Tongue (tissue), 3 donors: ENCODE results near the gene LTV1. TPM values are rescaled to one million over a fixed set of nuclear protein-coding genes. Genes with fewer than 3 reads are reported as not detected.

Experiments used
- DNase-seq: peaks from one replicate; pipeline ENCODE4 v3.0.0-alpha.2; 2015
- small RNA-seq: library from RNA; depleted of rRNA; stranded (forward); fragments of <200 nt; gene quantifications from one replicate; pipeline ENCODE3, GENCODE V24; 2014; ENCODE audit warnings: low replicate concordance
- total RNA-seq: library from RNA; depleted of rRNA; stranded (reverse); fragments of >200 nt; gene quantifications from one replicate; pipeline ENCODE4 v1.2.3, GENCODE V29; 2014

LTV1 gene
- total RNA-seq, 1 donor from 2014 or later, result 29.0 TPM

DNA sequence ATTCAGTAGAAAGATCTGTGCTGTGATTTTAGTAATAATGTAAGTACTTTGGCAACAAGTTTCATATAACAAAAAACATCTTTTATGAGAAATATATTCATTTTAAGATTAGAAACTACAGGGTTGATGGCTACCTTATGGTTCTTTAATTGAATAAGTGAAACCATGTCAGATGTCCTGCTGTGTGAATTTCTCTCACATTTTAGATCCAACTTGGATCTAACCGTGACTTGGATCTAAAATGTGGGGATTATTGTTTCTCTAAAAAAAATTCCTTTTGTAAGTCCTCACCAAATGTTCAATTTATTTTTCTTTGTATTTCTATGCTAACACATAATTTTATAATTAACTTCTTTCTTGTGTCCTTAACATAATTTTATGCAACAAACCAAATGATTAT lies 51.5 kb downstream of the LTV1 start:
- peak; percentile 72 for DNase-seq

DNA sequence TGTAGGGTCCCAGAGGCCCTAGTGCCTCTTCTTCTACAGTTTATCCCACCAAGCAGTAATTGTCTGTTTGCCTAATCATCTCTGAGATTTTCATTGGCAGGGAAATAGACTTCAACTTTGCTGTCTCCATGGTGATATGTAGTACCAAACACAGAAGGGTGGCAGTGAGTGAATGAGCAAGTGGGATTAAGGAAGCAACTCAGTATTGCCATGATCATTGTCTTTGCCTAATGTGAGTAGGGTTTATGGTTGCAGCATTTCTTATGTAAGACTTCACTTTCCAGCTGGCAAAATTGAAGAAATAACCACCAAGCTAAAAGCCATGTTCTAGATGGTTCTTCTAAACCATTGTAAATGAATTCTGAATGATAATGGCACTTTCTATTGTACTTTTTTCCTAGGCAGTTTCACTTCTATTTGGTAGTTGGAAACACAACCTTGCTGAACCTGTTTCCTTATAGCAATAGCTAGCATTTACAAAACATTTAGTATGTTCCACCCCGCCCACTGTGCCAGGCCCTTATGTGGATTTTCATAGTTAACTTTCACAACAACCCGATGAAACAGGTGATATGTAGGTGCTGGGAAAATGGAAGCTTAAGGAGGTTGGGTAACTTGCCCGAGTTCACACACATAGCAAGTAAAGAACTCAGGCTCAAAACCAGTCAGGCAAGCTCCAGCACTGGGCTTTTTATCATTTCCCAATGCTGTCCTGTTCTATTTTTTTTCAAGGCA lies 53.2 kb downstream of the LTV1 start:
- peak; percentile 61 for DNase-seq

DNA sequence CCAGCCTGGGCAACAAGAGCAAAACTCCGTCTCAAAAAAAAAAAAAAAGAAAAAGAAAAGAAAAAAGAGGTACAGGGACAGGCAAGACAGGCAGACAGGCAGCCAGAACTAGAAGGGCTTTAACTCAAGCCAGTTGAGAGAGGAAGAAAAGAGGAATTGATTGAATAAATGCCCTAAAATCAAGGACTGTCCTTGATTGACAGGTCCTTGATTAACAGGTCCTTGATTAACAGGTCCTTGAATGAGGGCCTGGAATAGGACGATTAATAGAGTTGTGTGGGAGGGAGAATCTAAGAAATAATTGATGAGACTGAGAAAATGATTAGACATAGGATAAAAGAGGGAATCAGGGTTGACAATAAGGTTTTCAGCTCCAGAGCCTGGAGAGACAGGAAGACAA lies 57.2 kb downstream of the LTV1 start:
- DNase-seq, result no peak

DNA sequence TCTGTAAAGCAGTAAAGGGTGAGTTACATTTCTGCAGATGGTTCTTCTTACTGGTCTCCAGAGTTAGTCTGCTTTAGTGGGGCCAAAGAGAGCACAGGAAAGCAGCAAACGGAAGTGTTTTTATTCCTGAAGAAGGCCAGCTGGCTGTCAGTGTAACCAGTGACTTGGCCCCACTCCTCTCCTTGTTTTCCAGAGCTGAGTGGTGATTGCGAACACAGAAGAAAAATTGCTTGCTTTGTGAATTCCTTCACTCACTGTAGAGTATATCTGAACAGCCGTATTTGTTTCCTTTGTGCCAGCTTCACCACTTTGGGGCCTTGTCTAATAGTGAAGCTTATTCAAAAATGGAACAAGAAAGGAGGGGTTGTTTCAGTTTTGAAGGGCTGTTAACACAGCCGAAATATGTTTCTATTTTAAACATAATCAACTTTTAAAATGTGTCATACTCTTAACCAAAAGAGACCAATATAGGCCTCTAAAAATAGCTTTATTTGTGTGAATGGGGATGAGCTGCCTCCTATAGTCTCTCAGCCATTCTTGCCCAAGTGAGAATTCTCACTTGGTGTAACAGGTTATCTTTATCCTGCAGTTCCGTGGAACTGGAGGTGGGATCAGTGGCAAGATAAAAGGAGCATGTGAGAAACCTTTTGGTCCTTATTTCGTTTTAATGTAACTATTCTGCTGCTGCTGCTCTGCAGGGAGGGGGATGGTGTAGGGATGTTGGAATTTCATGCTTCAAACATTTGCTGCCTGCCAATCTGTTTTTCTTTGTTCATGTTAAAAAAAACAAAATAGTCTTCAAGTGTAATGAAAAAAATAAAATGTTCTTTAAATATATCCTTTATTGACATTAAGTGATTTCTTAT lies 59.0 kb downstream of the LTV1 start:
- peak; percentile 94 for DNase-seq

DNA sequence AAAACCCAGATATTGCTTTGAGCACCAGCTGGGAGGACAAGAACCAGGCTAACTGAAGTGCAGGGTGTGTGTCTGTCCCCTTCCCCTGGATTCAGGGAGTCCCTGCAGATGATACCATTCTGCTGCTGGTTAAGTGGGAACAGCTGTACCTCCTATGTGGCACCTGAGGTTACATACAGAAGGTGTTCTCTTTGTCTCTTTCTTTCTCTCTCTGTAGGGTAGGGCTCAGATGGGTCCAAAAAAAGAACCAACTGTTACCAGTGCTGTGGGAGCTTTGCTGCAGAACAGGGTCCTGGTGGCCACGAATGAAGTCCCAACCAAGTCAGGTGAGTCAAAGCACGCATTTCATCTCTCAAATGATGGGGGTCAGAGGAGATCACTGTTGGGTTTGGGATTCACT lies 59.7 kb downstream of the LTV1 start:
- peak; percentile 41 for DNase-seq

DNA sequence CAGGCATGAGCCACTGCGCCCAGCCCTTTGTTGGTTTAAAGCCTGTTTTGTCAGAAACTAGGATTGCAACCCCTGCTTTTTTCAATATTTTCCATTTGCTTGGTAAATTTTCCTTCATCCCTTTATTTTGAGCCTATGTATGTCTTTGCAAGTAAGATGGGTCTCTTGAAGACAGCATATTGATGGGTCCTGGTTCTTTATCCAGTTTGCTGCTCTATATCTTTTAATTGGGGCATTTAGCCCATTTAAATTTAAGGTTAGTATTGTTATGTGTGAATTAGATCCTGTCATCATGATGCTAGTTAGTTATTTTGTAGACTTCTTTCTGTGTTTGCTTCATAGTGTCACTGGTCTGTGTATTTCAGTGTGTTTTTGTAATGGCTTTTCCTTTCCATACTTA lies 67.9 kb downstream of the LTV1 start:
- DNase-seq, result no peak

DNA sequence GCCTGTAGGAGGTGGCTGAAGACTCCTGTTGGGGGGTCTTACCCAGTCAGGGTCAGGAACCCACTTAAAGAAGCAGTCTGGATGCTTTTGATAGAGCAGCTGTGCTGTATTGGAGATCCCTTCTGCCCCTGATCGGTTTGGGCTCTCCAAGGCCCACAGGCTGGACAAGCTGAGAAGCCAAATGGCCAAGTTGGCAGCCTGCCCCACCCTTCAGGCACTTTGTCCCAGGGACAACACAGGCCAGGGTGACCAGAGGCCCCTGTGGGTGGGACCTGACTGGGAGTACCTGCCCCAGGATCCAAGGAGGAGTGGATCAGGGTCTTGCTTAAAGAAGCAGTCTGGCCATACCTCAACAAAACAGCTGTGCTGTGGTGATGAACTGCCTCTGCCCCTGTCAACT lies 69.5 kb downstream of the LTV1 start:
- no peak for DNase-seq

Small RNAs within 50 kb of the gene (small RNA-seq; reads per million reads assigned to genes)
- not detected for gene ZC2HC1B

Other genes starting within 250 kb of the LTV1 start
- gene PHACTR2, start 165.4 kb upstream of the LTV1 start, total RNA-seq, result 121 TPM
- not detected for gene ZC2HC1B, start 21.1 kb downstream of the LTV1 start, total RNA-seq
- gene PLAGL1, start 164.9 kb downstream of the LTV1 start, total RNA-seq, result 214 TPM